ENCODE measurements around the gene PRAC2. TPM values are rescaled to one million over a fixed set of nuclear protein-coding genes. Genes with fewer than 3 reads are reported as not detected.

Gene PRAC2
- total RNA-seq, 1 experiment from 2014 or later, result not detected

- no peak for TF ChIP-seq SP1 (IDR thresholded peaks at IDR 0.05; ENCODE audit: low read depth)
Measured at GRCh38 chr17:48730240-48730550, 7.2 kb downstream of the PRAC2 start (continued).

GRCh38 chr17:48731355-48731754, 8.4 kb downstream of the PRAC2 start:
- ATAC-seq (no peak), DNase-seq (ENCODE audit: low read depth, low spot score) (no peak)
- H3K9me2 ChIP-seq (ENCODE audit: insufficient read depth), result no peaks in the 10 kb centered on the region
- no peaks in the 10 kb centered on the region for H3K9me3 ChIP-seq (ENCODE audit: control insufficient read depth in 1 of 2, insufficient read depth in 1 of 2, low read depth in 1 of 2, low read length in 2 of 2)
- no peak overlapping the region for H2AFZ ChIP-seq (ENCODE audit: low read depth, low read length, poor library complexity, severe bottlenecking)
- peaks cover 26% of the 10 kb centered on the region; the same call in 1 of the 2 replicates for H3K27me3 ChIP-seq (ENCODE audit: insufficient read depth, low read length)
- H4K20me1 ChIP-seq (ENCODE audit: insufficient read depth), result no peaks in the 10 kb centered on the region
- POLR2A ChIA-PET, result no interaction called here
- peaks cover 5 to 18% of the 10 kb centered on the region in 2 experiments; a peak in 3 of 4 replicates for H3K4me1 ChIP-seq (ENCODE audit: control insufficient read depth in 1 of 2, insufficient read depth in 2 of 2, low read length in 2 of 2)
- BruUV-seq (replicated peaks), result no TSS peak
- H3K4me3 ChIP-seq (replicated peaks in 1 of 2; ENCODE audit: low read depth in 1 of 2, low read length in 2 of 2), result no peak overlapping the region
- intact Hi-C loops (cut with micrococcal nuclease), result no loop called here
- TF ChIP-seq CBX3 (IDR thresholded peaks at IDR 0.05; ENCODE audit: low read depth) (no peak), RAD21 (IDR thresholded peaks at IDR 0.05; ENCODE audit: low read depth) (no peak)
- no peaks in the 10 kb centered on the region for H3K79me2 ChIP-seq (ENCODE audit: insufficient read depth, low read length)
- H3K27ac ChIP-seq (ENCODE audit: low read depth, low read length), result no peak overlapping the region
- no peaks in the 10 kb centered on the region for H3K36me3 ChIP-seq (ENCODE audit: control insufficient read depth in 1 of 2, insufficient read depth in 2 of 2, low read length in 2 of 2)
- CTCF ChIA-PET, result interaction anchor here (1.6 to 2.4 kb wide), 2 partner anchors 60 to 301 kb away, joined by 4 to 7 read pairs; no protein-coding TSS in a partner anchor
- no peak overlapping the region for H3K4me2 ChIP-seq (ENCODE audit: low read length)
- RAD21 ChIA-PET (ENCODE audit: low non-redundant PET in 1 of 2, low total read pairs in 2 of 2, uncharacterized antibody in 2 of 2, unreplicated experiment in 2 of 2), result no interaction called here
- H3K9ac ChIP-seq (ENCODE audit: low read length), result no peak overlapping the region

DNA sequence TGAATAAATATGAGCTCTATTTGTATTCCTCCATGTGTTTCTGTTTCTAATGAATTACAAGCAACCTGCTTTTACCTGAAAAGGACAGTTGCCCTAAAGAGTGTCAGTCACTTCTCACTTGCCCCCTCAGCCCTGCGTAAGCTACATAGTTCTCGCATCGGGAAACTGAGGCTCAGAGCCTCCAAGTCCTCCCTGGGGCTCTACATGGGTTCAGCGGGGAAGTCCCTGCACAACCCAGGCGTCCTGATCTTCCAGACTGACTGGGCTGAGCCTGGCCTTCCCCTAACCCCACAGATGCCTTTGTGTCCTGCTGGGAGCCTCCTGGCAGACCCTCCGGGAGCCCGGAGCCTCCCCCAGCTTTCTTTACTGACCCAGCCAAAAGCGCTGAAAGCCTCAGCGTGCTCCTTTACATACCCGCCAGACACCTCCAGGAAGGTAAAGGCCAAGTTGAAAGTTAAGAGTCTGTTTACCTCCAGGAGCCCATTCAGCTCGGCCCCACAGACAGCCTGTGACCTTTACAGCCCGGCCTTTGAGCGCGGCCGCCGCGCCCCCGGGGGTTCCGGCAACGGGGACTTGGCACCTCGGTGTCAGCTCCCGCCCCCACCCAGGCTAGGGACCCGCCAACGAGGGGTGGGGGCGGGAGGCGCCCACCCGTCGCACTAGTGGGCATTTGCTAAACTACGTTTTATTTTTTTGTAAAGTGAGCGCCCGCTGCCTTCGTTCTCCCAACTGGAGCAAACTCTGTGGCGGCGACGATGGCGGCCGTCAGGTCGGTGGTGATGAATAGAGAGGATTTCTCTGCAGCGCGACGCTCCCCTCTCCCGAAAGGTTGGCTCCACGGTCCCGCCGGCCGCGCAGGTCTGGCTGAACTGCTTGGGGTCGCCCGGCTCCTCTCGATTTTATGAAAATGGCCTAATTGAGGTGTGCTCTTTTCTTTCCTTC, 10.0 kb downstream of the PRAC2 start:
- Histone ChIP-seq H3K9me2 (ENCODE audit: insufficient read depth) (no peaks in the 10 kb centered on the region), H3K4me3 (replicated peaks in 1 of 2; ENCODE audit: low read depth in 1 of 2, low read length in 2 of 2) (no peak overlapping the region), H3K9ac (ENCODE audit: low read length) (no peak overlapping the region), H3K27ac (ENCODE audit: low read depth, low read length) (no peak overlapping the region), H3K36me3 (ENCODE audit: control insufficient read depth in 1 of 2, insufficient read depth in 2 of 2, low read length in 2 of 2) (no peaks in the 10 kb centered on the region), H3K4me1 (ENCODE audit: control insufficient read depth in 1 of 2, insufficient read depth in 2 of 2, low read length in 2 of 2) (peaks cover under 1 to 12% of the 10 kb centered on the region in 2 experiments; a peak in 3 of 4 replicates), H3K9me3 (ENCODE audit: control insufficient read depth in 1 of 2, insufficient read depth in 1 of 2, low read depth in 1 of 2, low read length in 2 of 2) (no peaks in the 10 kb centered on the region), H2AFZ (ENCODE audit: low read depth, low read length, poor library complexity, severe bottlenecking) (no peak overlapping the region), H3K79me2 (ENCODE audit: insufficient read depth, low read length) (no peaks in the 10 kb centered on the region), H3K4me2 (ENCODE audit: low read length) (no peak overlapping the region), H4K20me1 (ENCODE audit: insufficient read depth) (no peaks in the 10 kb centered on the region), H3K27me3 (ENCODE audit: insufficient read depth, low read length) (peaks cover 31% of the 10 kb centered on the region; the same call in 1 of the 2 replicates)
- DNase-seq (ENCODE audit: low read depth, low spot score) (no peak), ATAC-seq (no peak)
- ChIA-PET RAD21 (ENCODE audit: low non-redundant PET in 1 of 2, low total read pairs in 2 of 2, uncharacterized antibody in 2 of 2, unreplicated experiment in 2 of 2) (no interaction called here), CTCF (interaction anchor here (2.4 kb wide), 1 partner anchor 58 kb away, joined by 7 read pairs; no protein-coding TSS in a partner anchor), POLR2A (no interaction called here)
- intact Hi-C loops (cut with micrococcal nuclease), result no loop called here
- TF ChIP-seq POLR2AphosphoS5 (IDR thresholded peaks at IDR 0.05; ENCODE audit: low read depth, low read length), result no peak
- no peak for TF ChIP-seq ZNF274 (IDR thresholded peaks at IDR 0.05; ENCODE audit: low read depth, low read length)
- TF ChIP-seq EZH2 (IDR thresholded peaks at IDR 0.05), result no peak
- TF ChIP-seq TCF7L2 (IDR thresholded peaks at IDR 0.05; ENCODE audit: borderline replicate concordance, extremely low read depth, insufficient read depth, insufficient read length), result no peak
- TF ChIP-seq, protein P1, sequence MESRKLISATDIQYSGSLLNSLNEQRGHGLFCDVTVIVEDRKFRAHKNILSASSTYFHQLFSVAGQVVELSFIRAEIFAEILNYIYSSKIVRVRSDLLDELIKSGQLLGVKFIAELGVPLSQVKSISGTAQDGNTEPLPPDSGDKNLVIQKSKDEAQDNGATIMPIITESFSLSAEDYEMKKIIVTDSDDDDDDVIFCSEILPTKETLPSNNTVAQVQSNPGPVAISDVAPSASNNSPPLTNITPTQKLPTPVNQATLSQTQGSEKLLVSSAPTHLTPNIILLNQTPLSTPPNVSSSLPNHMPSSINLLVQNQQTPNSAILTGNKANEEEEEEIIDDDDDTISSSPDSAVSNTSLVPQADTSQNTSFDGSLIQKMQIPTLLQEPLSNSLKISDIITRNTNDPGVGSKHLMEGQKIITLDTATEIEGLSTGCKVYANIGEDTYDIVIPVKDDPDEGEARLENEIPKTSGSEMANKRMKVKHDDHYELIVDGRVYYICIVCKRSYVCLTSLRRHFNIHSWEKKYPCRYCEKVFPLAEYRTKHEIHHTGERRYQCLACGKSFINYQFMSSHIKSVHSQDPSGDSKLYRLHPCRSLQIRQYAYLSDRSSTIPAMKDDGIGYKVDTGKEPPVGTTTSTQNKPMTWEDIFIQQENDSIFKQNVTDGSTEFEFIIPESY (IDR thresholded peaks at IDR 0.05; ENCODE audit: extremely low read depth, insufficient replicate concordance, low read length), result no peak
- TF ChIP-seq RAD21 (IDR thresholded peaks at IDR 0.05; ENCODE audit: low read depth), result no peak
- TF ChIP-seq EZH2phosphoT487 (IDR thresholded peaks at IDR 0.05; ENCODE audit: borderline replicate concordance), result no peak
- no peak for TF ChIP-seq JUND (IDR thresholded peaks at IDR 0.05)
- no peak for TF ChIP-seq ELF1 (IDR thresholded peaks at IDR 0.05; ENCODE audit: borderline replicate concordance, low read depth)
- no TSS peak for BruUV-seq (replicated peaks)
